K562 (cell line): ENCODE results near the gene FARSA. TPM values are rescaled to one million over a fixed set of nuclear protein-coding genes. Genes with fewer than 3 reads are reported as not detected.

Experiments
- DIDO1 ChIP-seq: fragments of 450-650 bp; IDR thresholded peaks from 2 replicates; pipeline ENCODE4 v1.6.1; 2016; ENCODE audit warnings: low read depth, missing biosample characterization, missing genetic modification characterization
- E2F3 ChIP-seq: fragments of 250-450 bp; sonication (Bioruptor Pico); IDR thresholded peaks from 2 replicates; pipeline ENCODE4 v1.4.0; 2020; ENCODE audit warnings: mild to moderate bottlenecking
- EGR1 ChIP-seq: fragments of 450-650 bp; conservative IDR thresholded peaks from 2 replicates; pipeline ENCODE4 v1.6.1; 2017; ENCODE audit warnings: mild to moderate bottlenecking
- ELF1 ChIP-seq: fragments of 200-800 bp; sonication (Bioruptor generic); IDR thresholded peaks from 2 replicates; pipeline ENCODE4 v1.6.1; 2016; ENCODE audit warnings: missing genetic modification characterization, missing compliant biosample characterization
- ETV1 ChIP-seq: fragments of 450-650 bp; conservative IDR thresholded peaks from 2 replicates; pipeline ENCODE4 v1.6.1; 2016; ENCODE audit warnings: missing genetic modification characterization, control low read depth, low read depth, missing compliant biosample characterization
- GABPB2 ChIP-seq: fragments of 250-450 bp; sonication (Bioruptor Pico); conservative IDR thresholded peaks from 2 replicates; pipeline ENCODE4 v1.5.1; 2021; ENCODE audit warnings: mild to moderate bottlenecking
- GATAD2A ChIP-seq: fragments of 450-650 bp; IDR thresholded peaks from 2 replicates; pipeline ENCODE4 v1.6.1; 2017
- GATAD2B ChIP-seq: fragments of 450-650 bp; IDR thresholded peaks from 2 replicates; pipeline ENCODE4 v1.6.1; 2017; ENCODE audit warnings: mild to moderate bottlenecking, borderline replicate concordance
- GTF2A2 ChIP-seq: IDR thresholded peaks from 2 replicates; pipeline ENCODE4 v1.6.1; 2016; ENCODE audit warnings: mild to moderate bottlenecking, missing genetic modification characterization, missing compliant biosample characterization
- HDAC1 ChIP-seq, 2 experiments: fragments of 450-650 bp; IDR thresholded peaks; 2 replicates each; pipeline ENCODE4 v1.6.1; 2016 to 2017; ENCODE audit warnings: inconsistent platforms in 1 of 2, mild to moderate bottlenecking in 1 of 2, moderate library complexity in 1 of 2
- HDAC6 ChIP-seq: IDR thresholded peaks from 2 replicates; pipeline ENCODE4 v1.6.1; 2012; ENCODE audit warnings: low read depth, mild to moderate bottlenecking, control low read depth, inconsistent platforms, low read length, moderate library complexity
- HMGN3 ChIP-seq: IDR thresholded peaks from 2 replicates; pipeline ENCODE4 v1.6.1; 2011; ENCODE audit warnings: borderline replicate concordance, low read depth, mild to moderate bottlenecking, mixed read lengths, low read length; ENCODE audit not compliant: insufficient read length; ENCODE audit errors: extremely low read depth
- KDM4B ChIP-seq, 2 experiments: fragments of 450-650 bp in 1 of 2; sonication (generic) in 1 of 2; IDR thresholded peaks; 2 replicates each; pipeline ENCODE4 v1.6.1; 2016 to 2017; ENCODE audit warnings: borderline replicate concordance in 2 of 2, antibody characterized with exemption in 1 of 2, low read depth in 1 of 2, mild to moderate bottlenecking in 1 of 2
- PCBP1 ChIP-seq: fragments of 200-400 bp; formaldehyde crosslinking; IDR thresholded peaks from 2 replicates; pipeline ENCODE4 v1.6.1; 2018; ENCODE audit warnings: mild to moderate bottlenecking, low read depth, low read length; ENCODE audit not compliant: poor library complexity, severe bottlenecking
- PPARD ChIP-seq: fragments of 250-450 bp; sonication (Bioruptor Pico); IDR thresholded peaks from 2 replicates; pipeline ENCODE4 v1.8.0; 2022; ENCODE audit warnings: inconsistent platforms, mild to moderate bottlenecking, moderate library complexity
- PRDM10 ChIP-seq: fragments of 450-650 bp; IDR thresholded peaks from 2 replicates; pipeline ENCODE4 v1.6.1; 2018; ENCODE audit not compliant: partially characterized antibody
- TRIM24 ChIP-seq, 2 experiments: fragments of 450-650 bp; IDR thresholded peaks; 2 replicates each; pipeline ENCODE4 v1.6.1; 2016
- WHSC1 ChIP-seq: IDR thresholded peaks from one replicate; pipeline ENCODE4 v1.6.1; 2012; ENCODE audit warnings: low read length, control low read depth, inconsistent platforms
- XRCC5 ChIP-seq: fragments of 200-400 bp; formaldehyde crosslinking; IDR thresholded peaks from 2 replicates; pipeline ENCODE4 v1.6.1; 2017; ENCODE audit warnings: low read depth, mild to moderate bottlenecking, low read length
- ZBED1 ChIP-seq: IDR thresholded peaks from 2 replicates; pipeline ENCODE4 v1.6.1; 2014
- ZEB2 ChIP-seq: fragments of 450-650 bp; IDR thresholded peaks from 2 replicates; pipeline ENCODE4 v1.6.1; 2016
- ZNF274 ChIP-seq: IDR thresholded peaks from 2 replicates; pipeline ENCODE4 v1.6.1; 2011; ENCODE audit warnings: low read depth, mild to moderate bottlenecking, low read length, moderate library complexity, borderline replicate concordance
- ZNF79 ChIP-seq: fragments of 250-450 bp; sonication (Bioruptor Pico); IDR thresholded peaks from 2 replicates; pipeline ENCODE4 v1.4.0; 2020; ENCODE audit warnings: low read depth, mild to moderate bottlenecking, moderate library complexity
- polyA plus RNA-seq, 8 experiments: library from polyadenylated mRNA; depleted of rRNA in 4 of 8; stranded (reverse) in 5 of 8; unstranded in 3 of 8; fragments of >200 nt; fragmentation: Nextera tagmentation in 2 of 8; fragmentation: Illumina TruSeq in 1 of 8; extraction: Ambion mirVana in 2 of 8; extraction: Trizol in 1 of 8; gene quantifications; 2 replicates each; pipeline versions ENCODE4 v1.2.1 to v1.2.3, GENCODE V29; 2011 to 2014; ENCODE audit warnings: inconsistent platforms in 1 of 8, missing spikeins in 1 of 8
- total RNA-seq, 7 experiments: library from RNA; depleted of rRNA in 6 of 7; stranded (reverse); fragments of >200 nt in 6 of 7; fragmentation: Illumina TruSeq in 2 of 7; extraction: Trizol in 2 of 7; gene quantifications; 2 replicates each; pipeline versions ENCODE4 v1.2.1 to v1.2.3, GENCODE V29; 2011 to 2021; ENCODE audit warnings: low replicate concordance in 1 of 7

The FARSA gene
- total and polyA plus RNA-seq, 9 of the 15 experiments (the other 6 are each of a cell fraction or from before 2014, with no cell fraction given) = 25.2 to 237 (median 89.6) TPM

DNA sequence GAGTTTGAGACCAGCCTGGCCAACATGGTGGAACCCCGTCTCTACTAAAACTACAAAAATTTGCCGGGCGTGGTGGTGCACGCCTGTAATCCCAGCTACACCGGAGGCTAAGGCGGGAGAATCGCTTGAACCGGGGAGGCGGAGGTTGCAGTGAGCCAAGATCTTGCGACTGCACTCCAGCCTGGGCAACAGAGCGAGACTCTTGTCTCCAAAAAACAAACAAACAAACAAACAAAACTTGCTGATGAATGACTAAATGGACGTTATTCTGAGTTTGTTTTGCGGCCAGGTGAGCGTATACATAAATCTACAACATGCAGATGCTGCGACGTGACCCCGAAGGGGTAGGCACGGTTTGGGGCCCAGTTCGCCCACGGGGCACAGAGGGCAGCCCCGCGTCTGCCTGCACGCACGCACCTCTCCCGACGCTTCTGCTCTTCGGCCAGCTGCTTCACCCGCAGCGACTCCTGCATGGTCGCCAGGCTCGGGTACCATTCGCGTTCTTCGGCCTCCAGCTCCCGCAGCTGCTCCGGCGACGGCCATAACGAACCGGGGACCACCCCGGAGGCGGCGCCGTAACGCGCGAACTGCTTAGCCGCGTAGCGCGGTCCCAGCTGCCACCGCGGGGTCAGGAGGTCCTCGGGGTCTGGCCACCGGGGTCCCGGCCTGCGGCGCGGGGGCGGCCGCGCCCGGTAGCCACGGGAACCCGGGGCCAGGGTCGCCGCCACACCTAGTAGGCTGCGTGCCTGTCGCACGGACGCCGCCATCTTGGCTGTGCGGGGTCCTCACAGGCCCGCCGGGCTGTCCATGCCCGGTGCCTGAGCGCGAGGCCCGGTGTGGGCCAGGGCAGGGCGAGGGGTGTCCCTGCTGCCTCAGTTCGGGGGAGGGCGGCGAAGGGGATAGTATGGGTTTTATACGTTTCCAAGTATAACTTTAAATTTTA is 23.2 kb upstream of the FARSA start, which contains the start of gene GADD45GIP1 (continued):
- peak; percentile 19; the same call in 1 of the 2 replicates for TF ChIP-seq EGR1
- TF ChIP-seq PRDM10 = peak; percentile 79
- TF ChIP-seq ELF1 (tag) = peak; percentile 49; the same call in 1 of the 2 replicates
- no peak for TF ChIP-seq GATAD2B
- no peak for TF ChIP-seq ZNF274
- TF ChIP-seq ZNF79 (CRISPR knock-in tag) = no peak
- 0 out of 4 replicates have a peak, but pooled peaks of 1 of the 2 experiments have one; percentile 10 for TF ChIP-seq KDM4B (IDR thresholded peaks at IDR 0.05; ENCODE audit: borderline replicate concordance in 2 of 2, low read depth in 1 of 2)
- TF ChIP-seq HDAC6 = no peak
- TF ChIP-seq ETV1 = no peak
- TF ChIP-seq GABPB2 (CRISPR knock-in tag) = no peak
- TF ChIP-seq HMGN3 = peak; percentile 80
- no peak for TF ChIP-seq ZBED1
- no peak for TF ChIP-seq WHSC1
- TF ChIP-seq DIDO1 (tag) = 0 out of 2 replicates have a peak, but pooled peaks have one; percentile 31
- no peak for TF ChIP-seq E2F3 (CRISPR knock-in tag)
- TF ChIP-seq PCBP1 = no peak
- no peak for TF ChIP-seq TRIM24 (IDR thresholded peaks at IDR 0.05)
- peak; percentile 59; the same call in 1 of the 2 replicates for TF ChIP-seq GATAD2A
- no peak for TF ChIP-seq ZEB2
- TF ChIP-seq PPARD = no peak
- peak; percentile 23 to 83; a peak in 3 of 4 replicates for TF ChIP-seq HDAC1 (IDR thresholded peaks at IDR 0.05)
- TF ChIP-seq GTF2A2 (tag) = peak; percentile 66
- TF ChIP-seq XRCC5 = peak; percentile 30; the same call in 1 of the 2 replicates
